Nephron (organoid): ENCODE data around the gene ROCK2.

Experiments used
- H3K27ac Mint-ChIP-seq, 3 experiments: 2 replicates each; pipeline ENCODE4 v1.8.0; 2020; ENCODE audit warnings: mixed read lengths in 3 of 3, mild to moderate bottlenecking in 2 of 3, moderate library complexity in 1 of 3
- H3K27me3 Mint-ChIP-seq: 2 replicates; pipeline ENCODE4 v1.8.0; 2021; ENCODE audit warnings: low read depth, mild to moderate bottlenecking, moderate library complexity, mixed read lengths
- H3K36me3 Mint-ChIP-seq: 2 replicates; pipeline ENCODE4 v1.8.0; 2020; ENCODE audit warnings: low read depth, mixed read lengths
- H3K4me1 Mint-ChIP-seq: 2 replicates; pipeline ENCODE4 v1.8.0; 2020; ENCODE audit warnings: mixed read lengths
- H3K4me3 Mint-ChIP-seq, 3 experiments: 2 replicates each; pipeline ENCODE4 v1.8.0; 2020; ENCODE audit warnings: mild to moderate bottlenecking in 3 of 3, mixed read lengths in 3 of 3, moderate library complexity in 2 of 3
- H3K9me3 Mint-ChIP-seq: 2 replicates; pipeline ENCODE4 v1.8.0; 2020; ENCODE audit warnings: mixed read lengths
- CTCF ChIP-seq, 3 experiments: fragments of 200-600 bp; sonication (generic); IDR thresholded peaks; one replicate each; pipeline ENCODE4 v1.5.0; 2021; ENCODE audit warnings: antibody characterized with exemption in 3 of 3; ENCODE audit not compliant: unreplicated experiment in 3 of 3

The ROCK2 gene

GRCh38 chr2:11182951-11183350 lies 161.5 kb downstream of the ROCK2 start:
- no peaks in the 10 kb centered on the region for H3K4me1 Mint-ChIP-seq
- no peak overlapping the region for H3K4me3 Mint-ChIP-seq
- no peaks in the 10 kb centered on the region for H3K27me3 Mint-ChIP-seq
- H3K9me3 Mint-ChIP-seq, result no peaks in the 10 kb centered on the region
- no peak overlapping the region for H3K27ac Mint-ChIP-seq
- TF ChIP-seq CTCF (IDR thresholded peaks at IDR 0.05; ENCODE audit: unreplicated experiment in 3 of 3), result no peak
- H3K36me3 Mint-ChIP-seq, result peaks cover 44% of the 10 kb centered on the region

- Mint-ChIP-seq H3K27ac (no peak overlapping the region), H3K36me3 (peaks cover 28% of the 10 kb centered on the region), H3K4me1 (no peaks in the 10 kb centered on the region), H3K27me3 (no peaks in the 10 kb centered on the region), H3K9me3 (no peaks in the 10 kb centered on the region), H3K4me3 (no peak overlapping the region)
- no peak for TF ChIP-seq CTCF (IDR thresholded peaks at IDR 0.05; ENCODE audit: unreplicated experiment in 3 of 3)
These were observed 163.8 kb downstream of the ROCK2 start for GRCh38 chr2:11180653-11181052.

- Mint-ChIP-seq H3K4me1 (no peaks in the 10 kb centered on the region), H3K36me3 (peaks cover 31% of the 10 kb centered on the region), H3K27me3 (no peaks in the 10 kb centered on the region), H3K4me3 (no peak overlapping the region), H3K27ac (no peak overlapping the region), H3K9me3 (no peaks in the 10 kb centered on the region)
- no peak for TF ChIP-seq CTCF (IDR thresholded peaks at IDR 0.05; ENCODE audit: unreplicated experiment in 3 of 3)
These were observed 164.5 kb downstream of the ROCK2 start for GRCh38 chr2:11179899-11180298.

- Mint-ChIP-seq H3K4me3 (no peak overlapping the region), H3K27me3 (no peaks in the 10 kb centered on the region), H3K4me1 (no peaks in the 10 kb centered on the region), H3K9me3 (no peaks in the 10 kb centered on the region), H3K27ac (no peak overlapping the region), H3K36me3 (peaks cover 26% of the 10 kb centered on the region)
- no peak for TF ChIP-seq CTCF (IDR thresholded peaks at IDR 0.05; ENCODE audit: unreplicated experiment in 3 of 3)
These were observed 165.2 kb downstream of the ROCK2 start for GRCh38 chr2:11179196-11179595.

GRCh38 chr2:11177871-11178690 lies 166.4 kb downstream of the ROCK2 start:
- no peaks in the 10 kb centered on the region for H3K9me3 Mint-ChIP-seq
- TF ChIP-seq CTCF (IDR thresholded peaks at IDR 0.05; ENCODE audit: unreplicated experiment in 3 of 3), result no peak
- no peaks in the 10 kb centered on the region for H3K27me3 Mint-ChIP-seq
- no peak overlapping the region for H3K4me3 Mint-ChIP-seq
- H3K27ac Mint-ChIP-seq, result no peak overlapping the region
- H3K4me1 Mint-ChIP-seq, result no peaks in the 10 kb centered on the region
- peaks cover 25% of the 10 kb centered on the region for H3K36me3 Mint-ChIP-seq

GRCh38 chr2:11175293-11175795 lies 169.1 kb downstream of the ROCK2 start:
- H3K36me3 Mint-ChIP-seq, result peaks cover 12% of the 10 kb centered on the region
- no peak overlapping the region for H3K4me3 Mint-ChIP-seq
- no peaks in the 10 kb centered on the region for H3K27me3 Mint-ChIP-seq
- H3K27ac Mint-ChIP-seq, result no peak overlapping the region
- H3K9me3 Mint-ChIP-seq, result no peaks in the 10 kb centered on the region
- no peaks in the 10 kb centered on the region for H3K4me1 Mint-ChIP-seq
- no peak for TF ChIP-seq CTCF (IDR thresholded peaks at IDR 0.05; ENCODE audit: unreplicated experiment in 3 of 3)
